Astrocyte (in vitro differentiated cells and primary cell): ENCODE data around the gene DVL3.

Experiments used
- CTCF ChIP-seq: IDR thresholded peaks from 2 replicates; pipeline ENCODE4 v1.5.1; 2011; ENCODE audit warnings: low read depth, mild to moderate bottlenecking, inconsistent platforms, low read length, moderate library complexity; ENCODE audit not compliant: insufficient read depth
- EZH2 ChIP-seq: IDR thresholded peaks from 2 replicates; pipeline ENCODE4 v1.6.1; 2012; ENCODE audit warnings: mild to moderate bottlenecking, low read length, inconsistent platforms; ENCODE audit not compliant: insufficient read depth

GRCh38 chr3:184117636-184118035, 37.5 kb upstream of the DVL3 start:
- TF ChIP-seq CTCF (no peak), EZH2 (no peak)
